22Rv1 (cell line): ENCODE measurements around the gene GPHN.

Experiments used
- CTCF ChIP-seq: fragments of 450-650 bp; IDR thresholded peaks from 2 replicates; pipeline ENCODE4 v1.5.1; 2017; ENCODE audit warnings: mild to moderate bottlenecking
- ZFX ChIP-seq: fragments of 450-650 bp; IDR thresholded peaks from 2 replicates; pipeline ENCODE4 v1.6.1; 2017; ENCODE audit warnings: antibody characterized with exemption, borderline replicate concordance

GRCh38 chr14:67108230-67108629 lies 600.3 kb downstream of the GPHN start:
- TF ChIP-seq CTCF = no peak
- TF ChIP-seq ZFX = no peak
